Liver (tissue), 3 donors: ENCODE measurements around the gene ANTXR2.

ENCODE experiments used
- FOXA1 ChIP-seq: IDR thresholded peaks from 2 replicates; pipeline ENCODE4 v1.6.1; 2016; ENCODE audit warnings: antibody characterized with exemption
- FOXA2 ChIP-seq: IDR thresholded peaks from 2 replicates; pipeline ENCODE4 v1.6.1; 2016; ENCODE audit warnings: antibody characterized with exemption
- GABPA ChIP-seq, 2 donors: IDR thresholded peaks in 1 of 2; conservative IDR thresholded peaks in 1 of 2; 2 replicates each; pipeline ENCODE4 v1.6.1; 2016; ENCODE audit warnings: antibody characterized with exemption in 2 of 2, mild to moderate bottlenecking in 1 of 2, moderate library complexity in 1 of 2
- HNF4A ChIP-seq, 2 donors: conservative IDR thresholded peaks; 2 replicates each; pipeline ENCODE4 v1.6.1; 2016; ENCODE audit warnings: antibody characterized with exemption in 2 of 2, mild to moderate bottlenecking in 2 of 2
- JUND ChIP-seq, 2 donors: IDR thresholded peaks; 2 replicates each; pipeline ENCODE4 v1.6.1; 2016; ENCODE audit warnings: antibody characterized with exemption in 2 of 2
- RAD21 ChIP-seq, 2 donors: IDR thresholded peaks; 2 replicates each; pipeline ENCODE4 v1.6.1; 2016; ENCODE audit warnings: antibody characterized with exemption in 2 of 2, mild to moderate bottlenecking in 2 of 2
- SP1 ChIP-seq: IDR thresholded peaks from 2 replicates; pipeline ENCODE4 v1.6.1; 2018; ENCODE audit warnings: antibody characterized with exemption, mild to moderate bottlenecking
- TAF1 ChIP-seq: conservative IDR thresholded peaks from 2 replicates; pipeline ENCODE4 v1.6.1; 2016; ENCODE audit warnings: antibody characterized with exemption, mild to moderate bottlenecking
- YY1 ChIP-seq: IDR thresholded peaks from 2 replicates; pipeline ENCODE4 v1.6.1; 2016; ENCODE audit warnings: antibody characterized with exemption, mild to moderate bottlenecking
- TF ChIP-seq, protein P1 (sequence below): fragments of 150-350 bp; IDR thresholded peaks from 2 replicates; pipeline ENCODE4 v1.5.1; 2017; ENCODE audit warnings: improper control_type of control experiment, low read depth, low read length; ENCODE audit not compliant: missing input control
- TF ChIP-seq, protein P2 (sequence below): IDR thresholded peaks from 2 replicates; pipeline ENCODE4 v1.6.1; 2016; ENCODE audit warnings: antibody characterized with exemption
- TF ChIP-seq, protein P3 (sequence below): IDR thresholded peaks from 2 replicates; pipeline ENCODE4 v1.6.1; 2016; ENCODE audit warnings: antibody characterized with exemption
- donor health status: healthy.
- donor health status: healthy.

DNA sequence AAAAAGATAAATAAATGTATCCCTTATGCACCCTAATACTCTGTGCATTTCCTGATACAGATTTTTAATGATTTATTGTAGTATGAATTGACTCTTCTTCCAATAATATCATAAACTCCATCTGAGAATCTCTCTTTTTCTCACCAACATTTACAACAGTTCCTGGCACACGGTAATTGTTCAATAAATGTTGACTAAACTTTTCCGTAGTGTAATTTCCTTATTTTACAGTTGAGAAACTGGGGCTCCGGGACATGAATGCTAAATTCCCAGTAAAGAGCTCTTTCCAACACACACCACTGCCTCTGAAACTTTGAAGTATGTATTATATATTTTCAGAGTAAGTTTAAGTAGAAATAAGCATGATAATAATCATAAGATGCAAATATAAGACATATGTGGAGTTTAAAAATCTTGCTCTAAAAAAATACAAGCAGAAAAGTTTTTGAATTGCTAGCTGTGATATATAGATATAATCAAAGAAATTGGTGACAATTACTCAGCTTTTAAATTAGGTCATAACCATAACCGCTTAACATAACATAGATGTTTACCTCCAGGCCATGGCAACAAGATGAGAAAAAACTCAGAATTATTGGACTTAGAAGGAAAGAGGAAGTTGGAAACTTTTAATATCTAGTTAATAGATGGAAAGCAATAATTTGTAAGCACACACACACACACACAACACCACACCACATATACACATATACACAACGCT, 28.2 kb upstream of the ANTXR2 start:
- TF ChIP-seq, protein P1, sequence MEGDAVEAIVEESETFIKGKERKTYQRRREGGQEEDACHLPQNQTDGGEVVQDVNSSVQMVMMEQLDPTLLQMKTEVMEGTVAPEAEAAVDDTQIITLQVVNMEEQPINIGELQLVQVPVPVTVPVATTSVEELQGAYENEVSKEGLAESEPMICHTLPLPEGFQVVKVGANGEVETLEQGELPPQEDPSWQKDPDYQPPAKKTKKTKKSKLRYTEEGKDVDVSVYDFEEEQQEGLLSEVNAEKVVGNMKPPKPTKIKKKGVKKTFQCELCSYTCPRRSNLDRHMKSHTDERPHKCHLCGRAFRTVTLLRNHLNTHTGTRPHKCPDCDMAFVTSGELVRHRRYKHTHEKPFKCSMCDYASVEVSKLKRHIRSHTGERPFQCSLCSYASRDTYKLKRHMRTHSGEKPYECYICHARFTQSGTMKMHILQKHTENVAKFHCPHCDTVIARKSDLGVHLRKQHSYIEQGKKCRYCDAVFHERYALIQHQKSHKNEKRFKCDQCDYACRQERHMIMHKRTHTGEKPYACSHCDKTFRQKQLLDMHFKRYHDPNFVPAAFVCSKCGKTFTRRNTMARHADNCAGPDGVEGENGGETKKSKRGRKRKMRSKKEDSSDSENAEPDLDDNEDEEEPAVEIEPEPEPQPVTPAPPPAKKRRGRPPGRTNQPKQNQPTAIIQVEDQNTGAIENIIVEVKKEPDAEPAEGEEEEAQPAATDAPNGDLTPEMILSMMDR, result no peak
- TF ChIP-seq, protein P2, sequence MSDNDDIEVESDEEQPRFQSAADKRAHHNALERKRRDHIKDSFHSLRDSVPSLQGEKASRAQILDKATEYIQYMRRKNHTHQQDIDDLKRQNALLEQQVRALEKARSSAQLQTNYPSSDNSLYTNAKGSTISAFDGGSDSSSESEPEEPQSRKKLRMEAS, result no peak
- no peak for TF ChIP-seq FOXA1
- TF ChIP-seq HNF4A (conservative IDR thresholded peaks at IDR 0.05), result no peak
- TF ChIP-seq SP1, result no peak
- TF ChIP-seq RAD21 (IDR thresholded peaks at IDR 0.05), result no peak
- TF ChIP-seq, protein P3, sequence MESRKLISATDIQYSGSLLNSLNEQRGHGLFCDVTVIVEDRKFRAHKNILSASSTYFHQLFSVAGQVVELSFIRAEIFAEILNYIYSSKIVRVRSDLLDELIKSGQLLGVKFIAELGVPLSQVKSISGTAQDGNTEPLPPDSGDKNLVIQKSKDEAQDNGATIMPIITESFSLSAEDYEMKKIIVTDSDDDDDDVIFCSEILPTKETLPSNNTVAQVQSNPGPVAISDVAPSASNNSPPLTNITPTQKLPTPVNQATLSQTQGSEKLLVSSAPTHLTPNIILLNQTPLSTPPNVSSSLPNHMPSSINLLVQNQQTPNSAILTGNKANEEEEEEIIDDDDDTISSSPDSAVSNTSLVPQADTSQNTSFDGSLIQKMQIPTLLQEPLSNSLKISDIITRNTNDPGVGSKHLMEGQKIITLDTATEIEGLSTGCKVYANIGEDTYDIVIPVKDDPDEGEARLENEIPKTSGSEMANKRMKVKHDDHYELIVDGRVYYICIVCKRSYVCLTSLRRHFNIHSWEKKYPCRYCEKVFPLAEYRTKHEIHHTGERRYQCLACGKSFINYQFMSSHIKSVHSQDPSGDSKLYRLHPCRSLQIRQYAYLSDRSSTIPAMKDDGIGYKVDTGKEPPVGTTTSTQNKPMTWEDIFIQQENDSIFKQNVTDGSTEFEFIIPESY, result no peak
- TF ChIP-seq YY1, result no peak
- TF ChIP-seq GABPA (IDR thresholded peaks at IDR 0.05 in 1 of 2, conservative IDR thresholded peaks at IDR 0.05 in 1 of 2), result no peak
- TF ChIP-seq FOXA2, result no peak
- TF ChIP-seq JUND (IDR thresholded peaks at IDR 0.05), result no peak
- TF ChIP-seq TAF1, result no peak
